Fibroblast of skin of scalp (primary cell): Measurements from ENCODE around the gene IRF8.
"Not testable (repeated sequence)": the region's sequence is repeated elsewhere in the genome, so short reads cannot be mapped to it uniquely, and the experiment has no call there.

ENCODE experiments used
- DNase-seq: peaks from one replicate; pipeline ENCODE4 v3.0.0-alpha.2; 2013

Gene IRF8

GRCh38 chr16:85894266-85894665, 4.7 kb upstream of the IRF8 start:
- no peak for DNase-seq

DNA sequence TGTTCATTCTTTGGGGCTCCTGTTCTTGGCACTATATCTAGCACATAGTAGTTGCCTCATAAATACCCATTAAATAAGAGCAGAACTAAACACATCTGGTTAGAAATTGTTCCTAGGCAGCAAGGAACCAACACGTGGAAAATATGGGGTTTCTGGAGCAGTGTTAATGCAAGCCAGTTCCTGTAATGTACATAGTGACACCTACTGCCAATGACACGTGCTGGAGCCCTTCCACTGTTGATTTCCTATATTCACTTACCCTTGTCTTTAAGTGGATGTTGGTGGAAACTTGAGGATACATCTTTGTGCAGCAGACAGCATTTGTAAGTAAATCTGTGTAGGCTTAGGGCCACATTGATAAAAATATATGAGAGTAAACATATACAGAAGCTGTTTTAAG, 1.6 kb upstream of the IRF8 start:
- no peak for DNase-seq

- no peak for DNase-seq
These were observed 482 bp downstream of the IRF8 start for GRCh38 chr16:85899444-85899843.

DNA sequence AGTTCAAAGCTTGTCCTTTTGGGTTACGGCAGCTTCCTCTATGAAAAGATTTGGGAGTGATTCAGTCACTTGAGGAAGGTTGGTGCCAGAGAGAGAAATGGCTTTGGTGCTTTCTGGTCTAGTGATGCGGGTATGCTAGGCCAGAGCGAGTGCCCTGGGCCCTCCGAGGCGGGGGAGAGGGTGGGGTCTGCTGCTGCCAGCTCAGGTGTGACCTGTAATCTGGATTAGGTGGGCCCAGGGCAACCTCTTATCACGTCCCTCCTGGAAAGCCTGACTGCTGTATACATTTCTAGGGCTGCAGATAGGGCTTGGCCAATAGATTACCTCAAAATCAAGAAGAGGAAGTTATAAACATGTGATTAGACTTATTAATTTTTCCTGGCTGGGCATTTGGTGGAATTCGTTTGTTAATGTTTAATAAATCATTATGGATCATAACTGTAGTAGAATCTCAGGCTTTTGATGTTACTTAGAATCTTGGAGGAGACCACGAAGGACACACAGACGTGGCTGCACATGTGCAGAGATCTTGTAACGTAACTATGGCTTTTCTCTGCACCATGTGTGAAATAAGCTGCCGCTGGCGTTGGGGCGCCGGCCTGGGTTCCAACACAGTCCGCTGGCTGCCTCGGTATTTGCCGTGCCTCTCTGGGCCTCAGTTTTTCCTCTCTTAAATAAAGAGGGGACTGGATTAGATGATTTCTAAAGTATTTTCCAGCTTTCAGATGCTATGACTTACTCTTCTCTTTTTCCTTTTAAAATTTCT, 1.2 kb downstream of the IRF8 start:
- DNase-seq, result no peak

DNA sequence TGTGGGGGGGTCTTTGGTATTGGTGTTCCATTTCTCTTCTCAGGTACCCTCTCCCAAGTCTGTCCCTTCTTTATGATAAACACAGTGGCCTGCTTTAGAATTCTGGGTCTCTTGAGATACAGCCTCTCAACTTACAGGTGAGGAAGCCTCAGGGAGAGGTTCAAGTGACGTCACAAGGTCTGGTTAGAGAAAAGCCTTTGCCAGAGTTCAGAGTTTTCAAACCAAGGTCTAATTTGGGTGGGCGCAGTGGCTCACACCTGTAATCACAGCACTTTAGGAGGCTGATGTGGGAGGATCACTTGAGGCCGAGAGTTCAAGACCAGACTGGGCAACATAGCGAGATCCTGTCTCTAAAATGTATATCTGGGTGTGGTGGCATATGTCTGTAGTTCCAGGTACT, 2.1 kb downstream of the IRF8 start:
- DNase-seq, result no peak

- DNase-seq, result no peak
These were observed 2.9 kb downstream of the IRF8 start for GRCh38 chr16:85901773-85902365.

GRCh38 chr16:85902366-85903155, 3.6 kb downstream of the IRF8 start:
- no peak for DNase-seq

- DNase-seq, result no peak
These were observed 4.6 kb downstream of the IRF8 start for GRCh38 chr16:85903559-85903958.

DNA sequence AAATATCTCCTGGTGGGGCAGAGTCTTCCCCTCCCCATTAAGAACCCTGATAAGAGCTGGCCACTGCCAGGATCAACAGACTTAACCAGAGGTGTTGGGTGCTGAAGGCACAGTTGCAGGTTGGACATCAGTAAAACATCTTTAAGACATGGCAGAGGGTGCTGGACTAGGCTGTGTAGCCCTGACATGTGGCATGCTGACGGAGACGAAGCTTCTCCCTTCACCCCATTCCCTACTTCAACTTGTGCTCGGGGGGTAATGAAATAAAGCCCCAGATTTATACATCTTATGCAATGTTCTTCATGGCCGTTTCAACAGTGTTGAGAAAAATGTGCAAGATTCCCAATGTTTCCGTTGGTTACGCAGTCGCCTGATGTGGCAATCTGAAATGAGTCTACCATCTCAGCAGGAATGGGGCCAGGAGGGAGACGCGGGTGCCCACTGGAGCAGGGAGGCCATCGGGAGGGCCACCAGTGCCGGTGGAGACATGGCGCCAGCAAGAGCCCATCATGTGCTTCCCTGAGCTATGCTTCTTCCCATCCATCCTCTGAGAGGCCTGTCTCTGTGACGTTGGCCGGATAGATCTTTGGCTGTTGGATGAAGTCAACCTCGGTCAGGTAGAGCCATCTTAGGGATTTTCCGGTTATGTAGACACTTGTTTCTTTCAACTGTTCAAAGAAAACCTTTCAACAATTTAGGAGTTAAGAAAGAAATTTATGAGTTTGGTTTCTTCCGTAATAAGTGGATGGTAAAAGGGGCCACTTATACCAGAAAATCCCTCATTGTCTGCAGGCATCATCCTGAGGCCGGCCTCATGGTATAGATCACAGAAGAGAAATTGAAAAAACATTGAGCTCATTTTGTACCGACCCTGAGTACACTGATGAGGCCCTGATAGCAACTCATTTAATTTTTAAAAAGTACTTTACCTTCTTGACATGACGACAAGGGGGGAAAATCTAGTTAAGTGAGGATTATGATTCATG, 6.4 kb downstream of the IRF8 start:
- DNase-seq, result no peak

DNA sequence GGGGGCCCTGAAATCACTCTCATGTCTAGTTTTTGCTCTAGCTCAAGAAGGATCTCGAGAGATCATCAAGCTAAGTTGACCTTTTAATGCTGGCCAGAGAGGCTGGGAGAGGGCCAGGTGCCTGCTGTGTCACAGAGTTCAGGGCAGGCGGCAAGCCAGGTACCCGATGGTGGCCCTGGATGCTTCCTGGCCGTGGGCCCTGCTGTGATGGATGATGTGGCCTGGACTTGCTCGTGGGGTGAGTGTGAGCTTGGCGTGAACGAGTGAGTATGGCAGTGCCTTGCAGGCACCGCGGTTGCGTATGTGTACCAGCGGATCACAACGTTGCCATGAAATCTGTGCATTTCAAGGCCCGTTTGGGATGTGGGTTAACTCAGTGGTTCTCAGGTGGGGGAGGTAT, 7.4 kb downstream of the IRF8 start:
- DNase-seq, result no peak

DNA sequence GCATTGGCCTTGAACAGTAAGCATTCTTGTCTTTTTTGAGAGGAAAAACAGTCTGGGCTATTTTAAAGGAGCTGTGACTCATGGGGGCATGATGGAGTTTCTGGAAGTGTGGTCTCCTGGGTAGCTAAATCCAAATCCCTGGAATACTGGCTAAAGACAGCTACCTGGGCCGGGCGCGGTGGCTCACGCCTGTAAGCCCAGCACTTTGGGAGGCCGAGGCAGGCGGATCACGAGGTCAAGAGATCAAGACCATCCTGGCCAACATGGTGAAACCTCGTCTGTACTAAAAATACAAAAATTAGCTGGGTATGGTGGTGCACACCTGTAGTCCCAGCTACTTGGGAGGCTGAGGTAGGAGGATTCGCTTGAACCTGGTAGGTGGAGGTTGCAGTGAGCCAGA, 8.3 kb downstream of the IRF8 start:
- not testable (repeated sequence) for DNase-seq

- DNase-seq, result no peak
These were observed 9.5 kb downstream of the IRF8 start for GRCh38 chr16:85908444-85908843.

- no peak for DNase-seq
These were observed 10.1 kb downstream of the IRF8 start for GRCh38 chr16:85908889-85909589.

DNA sequence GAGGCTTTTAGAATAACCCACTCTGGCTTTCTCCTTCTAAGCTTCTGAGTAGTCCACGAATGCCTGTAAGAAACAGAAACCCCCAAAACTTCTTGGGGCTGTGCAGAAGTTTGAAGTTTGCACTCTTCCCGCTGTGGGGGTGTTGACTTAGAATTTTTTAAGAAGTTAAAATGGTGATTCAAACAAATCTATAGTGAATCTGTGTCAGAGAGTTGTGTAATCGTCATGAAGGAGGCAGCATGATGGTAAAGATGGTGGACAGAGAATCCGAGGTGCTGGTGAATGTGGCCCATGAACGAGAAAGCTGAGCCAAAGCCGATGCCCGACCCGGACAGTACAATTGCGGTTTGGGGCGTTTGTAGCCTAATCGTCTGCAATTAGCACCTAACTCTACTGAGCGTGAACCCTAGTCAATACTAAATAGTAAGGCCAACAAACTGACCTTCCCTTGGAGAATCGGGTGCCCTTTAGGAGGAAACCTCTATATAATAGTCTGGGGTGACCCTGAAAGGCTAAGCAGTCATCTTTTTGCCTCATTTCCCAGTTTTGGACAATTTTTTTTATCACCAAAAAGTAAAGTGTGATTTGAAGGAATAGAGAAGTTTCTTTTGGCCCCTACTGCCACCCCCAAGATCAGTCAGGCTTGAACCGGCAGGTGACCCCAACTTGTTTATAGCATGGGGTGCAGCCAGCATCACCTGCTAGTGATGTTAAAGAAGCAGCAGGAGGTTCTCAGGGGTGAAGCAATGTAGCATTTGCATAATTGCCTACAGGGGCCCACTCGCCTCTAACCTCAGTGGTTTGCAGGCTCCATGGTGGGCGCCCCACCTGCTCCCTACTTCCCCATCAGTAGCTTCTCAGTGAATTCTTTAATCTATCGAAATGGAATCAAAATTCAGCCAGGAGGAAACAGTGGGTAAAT, 11.2 kb downstream of the IRF8 start:
- no peak for DNase-seq

GRCh38 chr16:85910854-85911247, 11.9 kb downstream of the IRF8 start:
- no peak for DNase-seq

- no peak for DNase-seq
These were observed 12.4 kb downstream of the IRF8 start for GRCh38 chr16:85911251-85911930.

DNA sequence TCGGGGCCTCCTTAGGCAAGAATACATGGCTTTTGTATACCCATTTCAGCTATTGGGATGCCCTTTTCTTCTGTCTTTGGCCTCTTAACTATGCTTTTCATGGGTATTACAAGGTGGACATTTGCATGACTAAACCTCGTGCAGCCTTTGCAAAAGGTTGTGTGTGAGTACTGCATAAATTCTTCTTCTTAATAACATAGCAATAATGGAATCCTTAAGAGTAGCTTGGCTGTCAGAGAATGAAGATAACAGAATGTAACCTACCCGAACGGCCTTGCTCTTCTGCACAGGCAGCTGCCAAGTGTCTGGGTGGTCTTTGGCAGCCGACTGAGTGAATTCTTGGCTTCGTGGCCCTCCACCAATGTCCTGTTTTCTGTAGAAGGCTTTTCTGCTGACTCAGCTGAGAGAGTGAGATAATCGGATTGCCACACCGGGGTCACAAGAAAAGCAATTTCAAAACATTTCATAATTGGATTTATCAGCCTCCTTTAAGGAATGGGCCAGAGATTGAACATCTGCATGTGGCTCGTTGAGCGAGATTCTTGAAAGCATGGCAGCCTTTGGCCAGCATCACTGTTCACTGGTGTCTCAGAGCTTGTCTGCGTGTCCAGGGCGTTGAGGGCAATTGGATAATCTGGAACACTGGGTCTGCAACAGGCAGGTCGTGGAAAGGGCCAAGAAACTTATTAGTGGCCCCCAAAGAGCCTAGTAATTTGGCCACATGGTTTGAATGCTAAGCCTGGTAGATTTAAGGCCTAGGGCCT, 13.4 kb downstream of the IRF8 start:
- peak; percentile 58 for DNase-seq

GRCh38 chr16:85913141-85913601, 14.2 kb downstream of the IRF8 start:
- DNase-seq, result no peak
